Right cardiac atrium (tissue), 5 donors: ENCODE measurements around the gene MRPL50. TPM values are rescaled to one million over a fixed set of nuclear protein-coding genes. Genes with fewer than 3 reads are reported as not detected.

Source experiments
- ATAC-seq, 2 donors: fragments of 200-7000 bp; cut with Tn5 transposase; one replicate each; pipeline versions ENCODE4 v1.8.0 to v1.9.1; 2020; ENCODE audit warnings: moderate library complexity in 2 of 2, mild to moderate bottlenecking in 1 of 2
- DNase-seq, 3 donors: peaks; one replicate each; pipeline ENCODE4 v3.0.0-alpha.2; 2020
- H3K27ac ChIP-seq: one replicate; pipeline ENCODE4 v1.5.1; 2013; ENCODE audit warnings: mild to moderate bottlenecking, low read length, control low read depth, moderate library complexity
- H3K27me3 ChIP-seq: one replicate; pipeline ENCODE4 v1.6.1; 2013; ENCODE audit not compliant: control insufficient read depth, insufficient read depth
- H3K4me1 ChIP-seq: one replicate; pipeline ENCODE4 v1.6.1; 2013; ENCODE audit warnings: low read length; ENCODE audit not compliant: control insufficient read depth, insufficient read depth
- H3K4me3 ChIP-seq: one replicate; pipeline ENCODE4 v1.5.1; 2013; ENCODE audit warnings: low read length, control low read depth
- H3K9me3 ChIP-seq: one replicate; pipeline ENCODE4 v1.6.1; 2013; ENCODE audit warnings: low read length; ENCODE audit not compliant: control insufficient read depth
- WGBS: extraction: QIAGEN DNeasy Blood & Tissue Kit; methylation state at CpG from one replicate; pipeline ENCODE4 v1.1.7; 2013; 5-methylcytosine and 5-hydroxymethylcytosine counted together
- intact Hi-C, 4 donors: fragments of 100-400 bp; cut with DNase I; formaldehyde crosslinking; loops; one replicate each; pipeline versions ENCODE4 v1.11.0 to v1.14.0; 2022 to 2023
- polyA plus RNA-seq: library from polyadenylated mRNA; stranded (reverse); fragments of 200-250 nt; gene quantifications from one replicate; pipeline ENCODE4 v1.2.3, GENCODE V29; 2013
- total RNA-seq, 4 donors: library from RNA; stranded (reverse); fragmentation: NEBNext Ultra II Directional; extraction: Animal tissue kit (Norgen Biotek cat#: 25700); gene quantifications; one replicate each; pipeline ENCODE4 v1.2.1, GENCODE V29; 2021
- donor health status: healthy with polysubstance abuse.
- donor health status: DM: no; HTN: yes; CAD: no.
- donor health status: DM: no; HTN: no; CAD: no.
- donor health status: DM: no; HTN: yes; CAD: no; lungs with severe emphysema.
- donor health status: DM: yes; HTN: yes; CAD: no.

The MRPL50 gene
- total and polyA plus RNA-seq, 5 donors, result 16.0 to 20.7 (median 18.3) TPM

GRCh38 chr9:101372327-101373118 lies 25.9 kb downstream of the MRPL50 start:
- Histone ChIP-seq H3K9me3 (no peaks in the 10 kb centered on the region), H3K27me3 (no peaks in the 10 kb centered on the region), H3K4me3 (no peak overlapping the region), H3K4me1 (no peaks in the 10 kb centered on the region), H3K27ac (no peak overlapping the region)
- WGBS, result 44% methylated on average over 2 of the region's 2 CpGs
- ATAC-seq (no peak), DNase-seq (no peak)
- intact Hi-C loops, result no loop called here

GRCh38 chr9:101371813-101372212 lies 26.6 kb downstream of the MRPL50 start:
- Histone ChIP-seq H3K4me3 (no peak overlapping the region), H3K27me3 (no peaks in the 10 kb centered on the region), H3K9me3 (no peaks in the 10 kb centered on the region), H3K27ac (no peak overlapping the region), H3K4me1 (no peaks in the 10 kb centered on the region)
- DNase-seq (no peak), ATAC-seq (no peak)
- intact Hi-C loops, result no loop called here
- WGBS, result 95% methylated on average over 3 of the region's 3 CpGs

- no peak overlapping the region for H3K27ac ChIP-seq
- ATAC-seq (no peak), DNase-seq (no peak)
- no peaks in the 10 kb centered on the region for H3K27me3 ChIP-seq
- no peak overlapping the region for H3K4me3 ChIP-seq
- H3K9me3 ChIP-seq, result no peaks in the 10 kb centered on the region
- intact Hi-C loops, result no loop called here
- WGBS, result 73% methylated on average over 2 of the region's 2 CpGs
- no peaks in the 10 kb centered on the region for H3K4me1 ChIP-seq
These were observed 28.4 kb downstream of the MRPL50 start for GRCh38 chr9:101369884-101370531.

GRCh38 chr9:101369286-101369685 lies 29.1 kb downstream of the MRPL50 start:
- DNase-seq (no peak), ATAC-seq (no peak)
- Histone ChIP-seq H3K4me1 (no peaks in the 10 kb centered on the region), H3K4me3 (no peak overlapping the region), H3K27me3 (no peaks in the 10 kb centered on the region), H3K9me3 (no peaks in the 10 kb centered on the region), H3K27ac (no peak overlapping the region)
- intact Hi-C loops, result no loop called here
- WGBS, result 66% methylated on average over 2 of the region's 2 CpGs

GRCh38 chr9:101367323-101367722 lies 31.1 kb downstream of the MRPL50 start:
- no peaks in the 10 kb centered on the region for H3K27me3 ChIP-seq
- H3K4me1 ChIP-seq, result no peaks in the 10 kb centered on the region
- H3K9me3 ChIP-seq, result no peaks in the 10 kb centered on the region
- WGBS, result 95% methylated on average over 3 of the region's 3 CpGs
- no peak overlapping the region for H3K27ac ChIP-seq
- intact Hi-C loops, result no loop called here
- DNase-seq (no peak), ATAC-seq (no peak)
- H3K4me3 ChIP-seq, result no peak overlapping the region

GRCh38 chr9:101366038-101366756 lies 32.2 kb downstream of the MRPL50 start:
- Histone ChIP-seq H3K4me1 (no peaks in the 10 kb centered on the region), H3K27me3 (no peaks in the 10 kb centered on the region), H3K9me3 (no peaks in the 10 kb centered on the region), H3K4me3 (no peak overlapping the region), H3K27ac (no peak overlapping the region)
- no peak for DNase-seq
- 58% methylated on average over 5 of the region's 5 CpGs for WGBS
- no peak for ATAC-seq
- intact Hi-C loops, result no loop called here

GRCh38 chr9:101365181-101365580 lies 33.2 kb downstream of the MRPL50 start:
- Histone ChIP-seq H3K9me3 (no peaks in the 10 kb centered on the region), H3K27me3 (no peaks in the 10 kb centered on the region), H3K27ac (no peak overlapping the region), H3K4me1 (no peaks in the 10 kb centered on the region), H3K4me3 (no peak overlapping the region)
- DNase-seq, result no peak
- intact Hi-C loops, result no loop called here
- no peak for ATAC-seq

- ATAC-seq (no peak), DNase-seq (no peak)
- H3K27me3 ChIP-seq, result no peaks in the 10 kb centered on the region
- no peak overlapping the region for H3K4me3 ChIP-seq
- H3K4me1 ChIP-seq, result no peaks in the 10 kb centered on the region
- 82% methylated on average over 5 of the region's 5 CpGs for WGBS
- no peak overlapping the region for H3K27ac ChIP-seq
- no peaks in the 10 kb centered on the region for H3K9me3 ChIP-seq
- intact Hi-C loops, result no loop called here
These were observed 36.0 kb downstream of the MRPL50 start for GRCh38 chr9:101362450-101362849.

GRCh38 chr9:101360647-101361046 lies 37.8 kb downstream of the MRPL50 start:
- DNase-seq, result no peak
- intact Hi-C loops, result no loop called here
- ATAC-seq, result no peak

GRCh38 chr9:101359679-101360078 lies 38.7 kb downstream of the MRPL50 start:
- no peaks in the 10 kb centered on the region for H3K9me3 ChIP-seq
- no peak for DNase-seq
- no peaks in the 10 kb centered on the region for H3K4me1 ChIP-seq
- 67% methylated on average over 1 of the region's 1 CpG for WGBS
- no peak for ATAC-seq
- no peak overlapping the region for H3K4me3 ChIP-seq
- H3K27me3 ChIP-seq, result no peaks in the 10 kb centered on the region
- intact Hi-C loops, result no loop called here
- H3K27ac ChIP-seq, result no peak overlapping the region

More at GRCh38 chr9:101360647-101361046, 37.8 kb downstream of the MRPL50 start:
- no peaks in the 10 kb centered on the region for H3K4me1 ChIP-seq
- no peaks in the 10 kb centered on the region for H3K9me3 ChIP-seq
- no peak overlapping the region for H3K27ac ChIP-seq
- no peaks in the 10 kb centered on the region for H3K27me3 ChIP-seq
- H3K4me3 ChIP-seq, result no peak overlapping the region

GRCh38 chr9:101356619-101357018 lies 41.8 kb downstream of the MRPL50 start:
- DNase-seq, result no peak
- Histone ChIP-seq H3K27ac (no peak overlapping the region), H3K9me3 (no peaks in the 10 kb centered on the region), H3K4me3 (no peak overlapping the region), H3K4me1 (no peaks in the 10 kb centered on the region), H3K27me3 (no peaks in the 10 kb centered on the region)
- WGBS, result 46% methylated on average over 1 of the region's 1 CpG
- intact Hi-C loops, result no loop called here
- no peak for ATAC-seq
